ENCODE results near the gene SRD5A1.

The SRD5A1 gene

GRCh38 chr5:6705088-6705487, 71.8 kb downstream of the SRD5A1 start:
- peak overlapping the region; percentile 69 to 85 for H3K27ac ChIP-seq
- no peaks in the 10 kb centered on the region for H3K36me3 ChIP-seq
- no peaks in the 10 kb centered on the region for H3K27me3 ChIP-seq
- intact Hi-C loops (cut with DNase I; ENCODE audit: low total_unique reads), result no loop called here
- no peak for TF ChIP-seq CTCF (IDR thresholded peaks at IDR 0.05)
- peaks cover 0 to 30% (median 17%) of the 10 kb centered on the region in 4 donors for H3K4me1 ChIP-seq
- no peak overlapping the region for H3K4me3 ChIP-seq
- no peaks in the 10 kb centered on the region for H3K9me3 ChIP-seq
- no peak for DNase-seq

GRCh38 chr5:6705959-6706358, 72.7 kb downstream of the SRD5A1 start:
- no peak for DNase-seq
- Histone ChIP-seq H3K27me3 (no peaks in the 10 kb centered on the region), H3K9me3 (no peaks in the 10 kb centered on the region), H3K4me3 (no peak overlapping the region), H3K27ac (peak overlapping the region in 1 of 2 donors; percentile 85), H3K4me1 (peaks cover 0 to 30% (median 17%) of the 10 kb centered on the region in 4 donors), H3K36me3 (no peaks in the 10 kb centered on the region)
- no peak for TF ChIP-seq CTCF (IDR thresholded peaks at IDR 0.05)
- intact Hi-C loops (cut with DNase I; ENCODE audit: low total_unique reads), result no loop called here

GRCh38 chr5:6707852-6708251, 74.6 kb downstream of the SRD5A1 start:
- Histone ChIP-seq H3K36me3 (no peaks in the 10 kb centered on the region), H3K27ac (no peak overlapping the region), H3K4me3 (no peak overlapping the region), H3K27me3 (no peaks in the 10 kb centered on the region), H3K4me1 (peaks cover 0 to 37% (median 23%) of the 10 kb centered on the region in 4 donors), H3K9me3 (no peaks in the 10 kb centered on the region)
- no peak for DNase-seq
- TF ChIP-seq CTCF (IDR thresholded peaks at IDR 0.05), result no peak
- intact Hi-C loops (cut with DNase I; ENCODE audit: low total_unique reads), result no loop called here

- Histone ChIP-seq H3K27me3 (no peaks in the 10 kb centered on the region), H3K36me3 (no peaks in the 10 kb centered on the region), H3K4me1 (peaks cover 0 to 31% (median 19%) of the 10 kb centered on the region in 4 donors), H3K4me3 (no peak overlapping the region), H3K9me3 (no peaks in the 10 kb centered on the region), H3K27ac (no peak overlapping the region)
- TF ChIP-seq CTCF (IDR thresholded peaks at IDR 0.05), result no peak
- no peak for DNase-seq
- intact Hi-C loops (cut with DNase I; ENCODE audit: low total_unique reads), result no loop called here
Measured at GRCh38 chr5:6708814-6709213, 75.6 kb downstream of the SRD5A1 start.

GRCh38 chr5:6710070-6710469, 76.8 kb downstream of the SRD5A1 start:
- intact Hi-C loops (cut with DNase I; ENCODE audit: low total_unique reads), result loop anchor here (5.0 to 10.0 kb wide), 2 partner anchors 78 to 265 kb away; partner anchors contain the start of genes NSUN2, SRD5A1 and UBE2QL1
- Histone ChIP-seq H3K27me3 (no peaks in the 10 kb centered on the region), H3K27ac (no peak overlapping the region), H3K4me3 (no peak overlapping the region), H3K36me3 (no peaks in the 10 kb centered on the region), H3K4me1 (peaks cover 0 to 23% (median 14%) of the 10 kb centered on the region in 4 donors), H3K9me3 (no peaks in the 10 kb centered on the region)
- no peak for TF ChIP-seq CTCF (IDR thresholded peaks at IDR 0.05)
- DNase-seq, result no peak

Measured in tibial artery (tissue), 4 donors.